ENCODE data around the gene GRID1.

Gene GRID1

DNA sequence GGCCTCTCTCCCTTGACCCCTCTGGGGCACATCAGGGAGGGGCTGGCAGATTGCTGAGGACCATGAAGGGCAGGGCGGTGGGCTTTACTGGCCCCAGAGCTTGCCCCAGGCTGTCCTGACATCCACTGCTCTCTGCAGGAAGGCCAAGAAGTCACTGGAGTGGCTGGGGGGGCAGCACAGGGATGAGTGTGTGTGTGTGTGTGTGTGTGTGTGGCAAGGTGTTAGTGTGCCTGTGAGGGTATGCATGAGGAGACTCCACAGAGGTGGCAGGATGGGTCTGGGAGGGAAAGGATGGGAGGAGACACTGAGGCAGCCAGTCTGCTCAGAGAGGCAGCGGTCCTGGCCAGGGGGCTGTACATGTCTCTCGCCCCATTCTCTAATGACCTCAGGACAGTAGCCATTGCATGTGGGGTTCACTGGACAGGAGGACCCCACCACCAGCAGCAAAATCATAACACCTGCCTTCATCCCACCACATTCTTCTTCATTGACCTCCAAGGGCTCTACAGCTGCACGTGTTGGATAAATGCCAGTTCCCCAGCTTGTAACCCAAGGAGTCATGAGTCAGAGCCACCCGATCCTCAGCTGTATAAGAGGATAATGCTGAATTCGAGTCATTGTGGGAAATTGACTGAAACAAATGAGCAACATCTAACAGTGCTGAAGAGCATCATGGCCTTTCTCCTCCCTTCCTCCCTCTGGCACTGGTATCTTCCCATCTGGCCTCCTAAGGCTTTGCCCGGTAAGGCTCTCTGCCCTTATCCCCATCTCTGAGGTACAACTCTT is 720.5 kb downstream of the GRID1 start:
- Histone ChIP-seq H3K4me3 (ENCODE audit: low read length) (no peak overlapping the region), H3K27me3 (replicated peaks; ENCODE audit: control insufficient read depth, insufficient read depth, low read length) (peaks cover 3% of the 10 kb centered on the region), H3K9ac (ENCODE audit: low read length) (no peak overlapping the region), H3K4me1 (ENCODE audit: control insufficient read depth, insufficient read depth, low read length) (peaks cover 26% of the 10 kb centered on the region), H3K9me3 (ENCODE audit: control insufficient read depth, low read length) (no peaks in the 10 kb centered on the region), H3K36me3 (ENCODE audit: control insufficient read depth, insufficient read depth, low read length, severe bottlenecking) (no peaks in the 10 kb centered on the region)
- no peak for DNase-seq (ENCODE audit: low read depth)

DNA sequence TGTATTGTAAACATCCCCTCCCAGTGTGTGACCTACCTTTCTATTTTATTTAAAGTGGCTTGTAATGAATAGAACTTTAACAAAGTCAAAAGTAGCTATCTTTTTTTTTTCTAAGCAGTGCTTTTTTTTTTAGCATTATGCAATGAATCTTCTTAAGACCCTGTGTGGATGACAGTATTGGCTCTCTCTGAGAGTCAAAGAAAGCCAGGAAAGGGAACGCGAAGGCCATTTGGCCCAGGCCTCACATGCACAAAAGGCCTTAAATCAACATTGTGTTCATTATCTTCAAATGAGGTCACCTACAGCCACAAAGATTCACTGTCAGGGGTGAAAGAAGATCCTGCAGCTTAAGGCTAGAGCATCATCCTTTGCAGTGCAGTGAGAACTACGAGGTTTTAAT is 721.5 kb downstream of the GRID1 start:
- Histone ChIP-seq H3K9ac (ENCODE audit: low read length) (no peak overlapping the region), H3K9me3 (ENCODE audit: control insufficient read depth, low read length) (no peaks in the 10 kb centered on the region), H3K36me3 (ENCODE audit: control insufficient read depth, insufficient read depth, low read length, severe bottlenecking) (no peaks in the 10 kb centered on the region), H3K4me3 (ENCODE audit: low read length) (no peak overlapping the region), H3K4me1 (ENCODE audit: control insufficient read depth, insufficient read depth, low read length) (peaks cover 26% of the 10 kb centered on the region), H3K27me3 (replicated peaks; ENCODE audit: control insufficient read depth, insufficient read depth, low read length) (peaks cover 3% of the 10 kb centered on the region)
- no peak for DNase-seq (ENCODE audit: low read depth)

DNA sequence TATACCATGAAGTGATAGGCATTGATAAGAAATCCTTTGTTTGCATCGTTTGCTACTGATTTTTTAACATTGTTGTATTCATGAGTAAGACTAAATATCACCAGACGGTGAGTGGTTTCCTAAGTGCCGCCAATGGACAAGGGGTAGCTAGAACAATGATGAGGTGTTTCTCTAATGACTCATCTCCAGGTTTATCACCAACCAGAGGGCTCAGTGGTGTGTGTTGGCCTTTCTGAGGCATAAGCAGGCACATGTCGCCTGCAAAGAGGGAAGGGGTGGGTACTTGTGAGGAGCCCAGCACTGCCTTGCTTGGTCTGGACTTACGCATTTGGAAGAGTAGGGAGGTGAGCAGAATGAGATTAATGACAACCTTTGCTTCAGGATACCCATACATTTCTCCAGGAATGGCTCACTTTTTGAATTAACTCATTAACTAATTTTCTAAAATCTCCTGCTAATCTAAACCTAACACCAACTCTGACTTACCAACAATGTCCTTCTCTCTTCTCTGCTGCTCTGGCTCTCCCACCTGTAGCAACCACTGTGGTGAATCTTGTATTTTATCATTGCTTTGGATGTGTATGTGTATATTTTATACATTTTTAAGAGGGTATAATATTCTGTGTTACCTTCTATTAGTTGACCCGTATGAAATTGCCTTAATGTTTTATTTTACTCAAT is 722.6 kb downstream of the GRID1 start:
- no peak overlapping the region for H3K9ac ChIP-seq (ENCODE audit: low read length)
- no peak for DNase-seq (ENCODE audit: low read depth)
- no peaks in the 10 kb centered on the region for H3K9me3 ChIP-seq (ENCODE audit: control insufficient read depth, low read length)
- no peak overlapping the region for H3K4me3 ChIP-seq (ENCODE audit: low read length)
- H3K27me3 ChIP-seq (replicated peaks; ENCODE audit: control insufficient read depth, insufficient read depth, low read length), result no peaks in the 10 kb centered on the region
- H3K36me3 ChIP-seq (ENCODE audit: control insufficient read depth, insufficient read depth, low read length, severe bottlenecking), result no peaks in the 10 kb centered on the region
- peaks cover 26% of the 10 kb centered on the region for H3K4me1 ChIP-seq (ENCODE audit: control insufficient read depth, insufficient read depth, low read length)

DNA sequence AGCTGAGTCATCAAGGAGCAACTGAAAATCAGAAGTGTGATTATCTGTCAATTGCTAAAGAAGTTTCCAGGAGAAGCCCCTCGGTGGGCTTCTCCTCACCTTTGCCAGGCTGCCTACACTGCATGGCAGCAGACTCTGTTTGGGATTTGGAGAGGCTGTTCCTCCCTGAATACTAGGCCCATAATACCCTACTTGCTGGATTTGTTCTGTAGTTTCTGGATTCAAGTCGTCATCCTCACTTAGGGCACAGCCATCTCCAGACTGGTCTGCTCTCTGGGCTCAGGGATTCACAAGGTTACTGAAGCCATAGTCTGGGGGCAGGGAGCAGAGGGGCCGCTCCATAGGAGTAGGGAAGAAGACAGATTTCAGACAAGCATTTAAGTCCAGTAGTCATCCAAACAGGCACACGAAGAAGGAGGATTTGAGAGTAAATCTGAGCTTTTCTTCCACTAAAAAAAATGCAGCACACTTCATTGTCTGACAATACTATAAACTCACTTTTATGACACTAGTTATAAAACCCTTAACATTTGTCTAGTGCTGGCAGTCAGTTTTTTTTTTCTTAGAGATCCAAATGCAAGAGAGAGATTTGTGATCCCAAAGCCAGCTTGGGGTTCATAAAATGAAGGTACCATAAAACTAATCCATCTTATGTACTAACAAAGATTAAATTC is 723.3 kb downstream of the GRID1 start:
- no peaks in the 10 kb centered on the region for H3K9me3 ChIP-seq (ENCODE audit: control insufficient read depth, low read length)

DNA sequence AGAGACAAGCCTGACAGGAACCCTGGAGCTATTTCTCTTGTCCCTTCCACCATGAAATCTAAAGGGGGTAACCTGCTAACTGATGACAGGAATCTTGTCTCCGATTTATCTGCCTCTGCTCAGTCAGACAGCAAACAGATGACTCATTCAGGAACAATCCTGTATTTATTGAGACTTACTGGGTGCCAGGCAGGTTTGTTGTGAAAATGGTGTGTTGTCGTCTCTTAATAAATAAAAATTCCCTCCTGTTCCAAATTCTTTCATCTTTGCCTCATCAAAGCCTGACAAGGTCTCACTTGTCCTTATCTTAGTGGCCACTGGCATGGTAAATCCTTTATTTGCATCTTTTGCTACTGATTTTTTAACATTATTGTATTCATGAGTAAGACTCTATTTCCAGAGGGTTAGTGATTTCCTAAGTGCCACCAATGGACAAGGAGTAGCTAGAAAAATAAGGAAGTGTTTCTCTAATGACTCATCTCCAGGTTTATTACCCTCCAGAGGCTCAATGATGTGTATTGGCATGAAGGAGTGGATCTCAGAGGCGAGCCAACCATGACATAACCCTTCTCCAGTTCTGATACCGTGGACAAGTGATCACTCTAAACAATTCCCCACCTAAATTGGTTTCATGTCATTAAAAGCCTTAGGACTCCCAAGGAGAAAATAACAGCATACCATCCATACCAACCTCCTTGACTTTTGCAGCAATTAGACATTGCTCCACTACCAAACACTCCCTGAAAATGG is 724.0 kb downstream of the GRID1 start:
- H3K36me3 ChIP-seq (ENCODE audit: control insufficient read depth, insufficient read depth, low read length, severe bottlenecking), result no peaks in the 10 kb centered on the region
- H3K27me3 ChIP-seq (replicated peaks; ENCODE audit: control insufficient read depth, insufficient read depth, low read length), result no peaks in the 10 kb centered on the region
- no peak overlapping the region for H3K4me3 ChIP-seq (ENCODE audit: low read length)
- peaks cover 22% of the 10 kb centered on the region for H3K4me1 ChIP-seq (ENCODE audit: control insufficient read depth, insufficient read depth, low read length)
- no peaks in the 10 kb centered on the region for H3K9me3 ChIP-seq (ENCODE audit: control insufficient read depth, low read length)
- H3K9ac ChIP-seq (ENCODE audit: low read length), result no peak overlapping the region
- no peak for DNase-seq (ENCODE audit: low read depth)

More for the DNA sequence above, 723.3 kb downstream of the GRID1 start:
- Histone ChIP-seq H3K27me3 (replicated peaks; ENCODE audit: control insufficient read depth, insufficient read depth, low read length) (no peaks in the 10 kb centered on the region), H3K4me1 (ENCODE audit: control insufficient read depth, insufficient read depth, low read length) (peaks cover 26% of the 10 kb centered on the region), H3K9ac (ENCODE audit: low read length) (no peak overlapping the region), H3K4me3 (ENCODE audit: low read length) (no peak overlapping the region), H3K36me3 (ENCODE audit: control insufficient read depth, insufficient read depth, low read length, severe bottlenecking) (no peaks in the 10 kb centered on the region)
- DNase-seq (ENCODE audit: low read depth), result no peak

DNA sequence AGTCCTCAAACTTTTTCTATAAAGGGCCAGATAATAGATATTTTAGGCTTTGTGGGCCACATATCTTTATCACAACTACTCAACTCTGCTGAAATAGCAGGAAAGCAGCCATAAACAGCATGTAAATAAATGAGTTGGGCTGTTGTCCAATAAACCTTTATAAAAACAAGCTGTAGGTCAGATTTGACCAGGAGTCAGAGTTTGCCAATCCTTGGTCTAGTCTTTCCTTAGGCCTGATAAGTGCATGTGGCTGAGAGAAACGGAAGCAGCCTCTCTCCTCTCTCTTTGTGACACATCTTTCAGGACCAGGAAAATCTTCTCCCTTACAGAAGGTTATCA is 724.5 kb downstream of the GRID1 start:
- Histone ChIP-seq H3K36me3 (ENCODE audit: control insufficient read depth, insufficient read depth, low read length, severe bottlenecking) (no peaks in the 10 kb centered on the region), H3K4me1 (ENCODE audit: control insufficient read depth, insufficient read depth, low read length) (peaks cover 22% of the 10 kb centered on the region), H3K4me3 (ENCODE audit: low read length) (no peak overlapping the region), H3K9ac (ENCODE audit: low read length) (no peak overlapping the region), H3K27me3 (replicated peaks; ENCODE audit: control insufficient read depth, insufficient read depth, low read length) (no peaks in the 10 kb centered on the region), H3K9me3 (ENCODE audit: control insufficient read depth, low read length) (no peaks in the 10 kb centered on the region)
- DNase-seq (ENCODE audit: low read depth), result no peak

DNA sequence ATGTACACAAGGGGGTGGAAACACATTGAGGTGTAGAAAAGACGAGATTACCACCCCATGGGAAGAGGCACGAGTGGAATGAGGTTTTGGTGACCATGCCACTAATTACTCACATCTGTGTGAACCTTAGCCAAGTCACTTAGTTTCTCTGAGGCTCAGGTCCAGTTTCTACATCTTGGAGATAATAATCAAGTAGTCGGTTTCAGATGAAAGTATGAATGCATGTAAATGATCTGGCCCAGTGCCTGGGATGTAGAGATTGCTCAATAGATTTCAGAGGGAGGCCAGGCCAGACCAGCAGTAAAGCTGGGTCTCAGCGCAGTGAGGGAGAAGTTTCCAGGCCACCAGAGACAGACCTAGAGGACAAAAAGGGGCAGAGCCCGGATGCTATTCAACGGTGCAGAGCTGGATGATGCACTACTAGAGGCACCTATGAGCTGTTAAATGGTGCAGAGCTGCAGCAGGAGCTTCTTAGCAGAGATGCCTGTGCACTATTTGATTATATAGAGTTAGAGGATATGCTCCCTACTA is 725.1 kb downstream of the GRID1 start:
- Histone ChIP-seq H3K27me3 (replicated peaks; ENCODE audit: control insufficient read depth, insufficient read depth, low read length) (no peaks in the 10 kb centered on the region), H3K9ac (ENCODE audit: low read length) (no peak overlapping the region)
- DNase-seq (ENCODE audit: low read depth), result no peak

DNA sequence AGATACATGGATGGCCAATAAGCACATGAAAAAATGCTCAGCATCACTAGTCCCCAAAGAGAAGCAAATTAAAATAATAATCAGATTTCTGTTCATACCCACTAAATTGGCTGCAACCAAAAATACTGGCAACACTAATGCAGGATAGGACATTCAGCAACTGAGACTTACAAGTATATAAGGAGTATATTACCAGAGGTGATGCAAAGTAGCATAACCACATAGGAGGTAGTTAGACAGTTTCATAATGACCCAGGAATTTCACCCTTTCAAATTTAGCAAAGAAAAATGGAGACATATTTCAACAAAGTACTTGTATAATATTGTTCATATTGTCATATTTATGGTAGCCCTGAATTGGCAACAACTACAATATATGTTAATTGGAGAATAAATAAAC is 727.8 kb downstream of the GRID1 start:
- H3K9me3 ChIP-seq (ENCODE audit: control insufficient read depth, low read length), result no peaks in the 10 kb centered on the region
- H3K4me3 ChIP-seq (ENCODE audit: low read length), result no peak overlapping the region
- H3K9ac ChIP-seq (ENCODE audit: low read length), result no peak overlapping the region
- H3K36me3 ChIP-seq (ENCODE audit: control insufficient read depth, insufficient read depth, low read length, severe bottlenecking), result no peaks in the 10 kb centered on the region
- no peaks in the 10 kb centered on the region for H3K27me3 ChIP-seq (replicated peaks; ENCODE audit: control insufficient read depth, insufficient read depth, low read length)
- H3K4me1 ChIP-seq (ENCODE audit: control insufficient read depth, insufficient read depth, low read length), result peaks cover 22% of the 10 kb centered on the region
- DNase-seq (ENCODE audit: low read depth), result no peak

More for the DNA sequence above, 725.1 kb downstream of the GRID1 start:
- Histone ChIP-seq H3K4me3 (ENCODE audit: low read length) (no peak overlapping the region), H3K4me1 (ENCODE audit: control insufficient read depth, insufficient read depth, low read length) (peaks cover 22% of the 10 kb centered on the region), H3K36me3 (ENCODE audit: control insufficient read depth, insufficient read depth, low read length, severe bottlenecking) (no peaks in the 10 kb centered on the region), H3K9me3 (ENCODE audit: control insufficient read depth, low read length) (no peaks in the 10 kb centered on the region)

DNA sequence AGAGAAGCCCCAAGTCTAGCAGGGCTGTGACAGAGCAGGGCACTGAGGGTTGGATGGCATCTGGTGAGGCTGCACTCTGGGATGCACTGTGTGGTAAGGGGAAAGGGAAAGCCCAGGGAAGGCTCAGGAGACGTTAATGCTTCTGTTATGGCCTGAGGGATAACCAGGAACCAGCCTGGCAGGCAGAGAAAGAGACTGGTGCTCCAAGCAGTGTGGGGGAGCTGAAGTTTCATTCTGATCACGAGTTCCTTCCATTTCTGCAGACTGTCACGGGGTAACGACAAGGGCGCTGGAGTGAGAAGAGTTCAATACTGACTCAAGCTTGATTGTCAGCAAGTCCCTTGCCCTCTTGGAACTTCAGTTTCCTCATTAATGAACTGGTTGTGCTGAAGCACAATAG is 730.9 kb downstream of the GRID1 start:
- Histone ChIP-seq H3K4me1 (ENCODE audit: control insufficient read depth, insufficient read depth, low read length) (no peaks in the 10 kb centered on the region), H3K27me3 (replicated peaks; ENCODE audit: control insufficient read depth, insufficient read depth, low read length) (no peaks in the 10 kb centered on the region), H3K4me3 (ENCODE audit: low read length) (no peak overlapping the region), H3K36me3 (ENCODE audit: control insufficient read depth, insufficient read depth, low read length, severe bottlenecking) (no peaks in the 10 kb centered on the region), H3K9ac (ENCODE audit: low read length) (no peak overlapping the region), H3K9me3 (ENCODE audit: control insufficient read depth, low read length) (no peaks in the 10 kb centered on the region)
- no peak for DNase-seq (ENCODE audit: low read depth)

DNA sequence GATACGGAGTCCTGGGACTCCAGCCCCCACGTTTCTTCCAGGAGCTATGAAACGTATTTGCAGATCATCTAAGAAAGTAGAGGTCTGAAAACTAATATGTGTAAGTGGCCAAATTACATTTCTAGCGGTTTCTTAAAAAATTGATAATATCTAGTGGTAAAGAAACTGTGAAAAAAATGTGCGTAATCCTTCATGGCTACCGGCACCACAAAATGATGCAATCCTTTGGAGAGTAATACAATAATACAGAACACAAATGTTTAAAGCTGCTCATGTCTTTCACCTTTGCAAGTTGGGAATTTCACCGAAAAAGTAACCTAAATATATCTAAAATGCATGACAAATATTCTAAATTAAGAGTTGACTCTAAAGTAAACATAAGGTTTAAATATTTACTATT is 742.1 kb downstream of the GRID1 start:
- no peaks in the 10 kb centered on the region for H3K36me3 ChIP-seq (ENCODE audit: control insufficient read depth, insufficient read depth, low read length, severe bottlenecking)
- peaks cover 7% of the 10 kb centered on the region for H3K27me3 ChIP-seq (replicated peaks; ENCODE audit: control insufficient read depth, insufficient read depth, low read length)
- no peak overlapping the region for H3K9ac ChIP-seq (ENCODE audit: low read length)
- no peak for DNase-seq (ENCODE audit: low read depth)
- no peak overlapping the region for H3K4me3 ChIP-seq (ENCODE audit: low read length)
- H3K9me3 ChIP-seq (ENCODE audit: control insufficient read depth, low read length), result peaks cover 3% of the 10 kb centered on the region
- H3K4me1 ChIP-seq (ENCODE audit: control insufficient read depth, insufficient read depth, low read length), result no peaks in the 10 kb centered on the region

DNA sequence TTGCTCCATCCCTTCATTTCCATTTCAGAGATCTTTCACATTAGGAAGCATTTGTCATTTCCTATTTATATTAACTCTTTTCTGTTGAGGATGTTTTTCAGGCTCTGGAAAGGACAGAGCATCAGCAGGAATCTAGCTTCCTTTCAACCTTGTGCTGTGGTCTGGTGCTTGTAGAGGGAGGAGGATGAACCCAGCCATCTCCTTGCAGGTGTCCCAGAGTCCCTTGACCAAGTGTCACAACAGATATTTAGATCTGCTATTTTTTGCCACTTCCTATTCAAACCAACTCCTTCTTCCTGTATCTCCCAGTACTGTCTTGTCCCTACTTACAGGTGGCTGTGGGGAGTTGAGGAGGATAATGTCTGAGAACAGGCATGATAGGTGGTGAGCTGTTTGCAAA is 742.8 kb downstream of the GRID1 start:
- H3K4me1 ChIP-seq (ENCODE audit: control insufficient read depth, insufficient read depth, low read length), result no peaks in the 10 kb centered on the region
- H3K9ac ChIP-seq (ENCODE audit: low read length), result no peak overlapping the region
- DNase-seq (ENCODE audit: low read depth), result no peak
- no peak overlapping the region for H3K4me3 ChIP-seq (ENCODE audit: low read length)
- no peaks in the 10 kb centered on the region for H3K36me3 ChIP-seq (ENCODE audit: control insufficient read depth, insufficient read depth, low read length, severe bottlenecking)
- H3K9me3 ChIP-seq (ENCODE audit: control insufficient read depth, low read length), result peaks cover 3% of the 10 kb centered on the region
- peaks cover 7% of the 10 kb centered on the region for H3K27me3 ChIP-seq (replicated peaks; ENCODE audit: control insufficient read depth, insufficient read depth, low read length)
